HepG2 (cell line): ENCODE measurements around the gene LOXL4. TPM values are rescaled to one million over a fixed set of nuclear protein-coding genes. Genes with fewer than 3 reads are reported as not detected.

Experiments used
- ATAC-seq: fragments of 200-7000 bp; cut with Tn5 transposase; 3 replicates; pipeline ENCODE4 v1.9.1; 2020; ENCODE audit warnings: mild to moderate bottlenecking, moderate library complexity
- BruUV-seq: library from RNA; stranded (reverse); fragments of 400-500 nt; replicated peaks from 2 replicates; lab custom pipeline; 2021; lab: Mats Ljungman, UMichigan
- CTCF ChIA-PET: fragments of 300-600 bp; formaldehyde crosslinking; extraction: SDS; loops from one replicate; lab custom pipeline; 2021; ENCODE audit warnings: low total read pairs, inconsistent platforms, low intra/inter-chr PET ratio; lab: Yijun Ruan, JAX
- POLR2A ChIA-PET: fragments of 350-600 bp; sonication (Branson Sonifier 250); formaldehyde crosslinking; loops from one replicate; lab custom pipeline; 2020; ENCODE audit warnings: antibody characterized with exemption, inconsistent platforms; lab: Yijun Ruan, JAX
- DNase-seq: peaks from one replicate; pipeline ENCODE4 v3.0.0-alpha.2; 2015; ENCODE audit warnings: low spot score
- FAIRE-seq: peaks from 3 replicates; lab custom pipeline; 2011; peaks lifted over from hg19 to GRCh38; lab: Jason Lieb, UNC
- H2AFZ ChIP-seq: one replicate; pipeline ENCODE4 v1.6.1; 2011; ENCODE audit warnings: low read length, inconsistent platforms
- H3K27ac ChIP-seq: fragments of 300-600 bp; 3 replicates; pipeline ENCODE4 v1.8.0; 2011; ENCODE audit warnings: mixed run types, mild to moderate bottlenecking, mixed read lengths, low read length, inconsistent platforms; ENCODE audit not compliant: insufficient read depth; ENCODE audit errors: extremely low read length
- H3K27me3 ChIP-seq, 2 experiments: fragments of 200-600 bp in 1 of 2; 2 replicates in 1 of 2; 3 replicates in 1 of 2; pipeline versions ENCODE4 v1.6.0 to v1.8.0; 2011; ENCODE audit warnings: low read length in 2 of 2, mild to moderate bottlenecking in 2 of 2, moderate library complexity in 2 of 2, inconsistent platforms in 1 of 2; ENCODE audit not compliant: insufficient read depth in 2 of 2, control insufficient read depth in 1 of 2
- H3K36me3 ChIP-seq, 2 experiments: fragments of 200-600 bp in 1 of 2; replicated peaks in 1 of 2; 2 replicates in 1 of 2; 3 replicates in 1 of 2; pipeline versions ENCODE4 v1.5.1 to v1.8.0; 2011; ENCODE audit warnings: low read length in 2 of 2, inconsistent platforms in 1 of 2; ENCODE audit not compliant: insufficient read depth in 2 of 2, control insufficient read depth in 1 of 2
- H3K4me1 ChIP-seq: 2 replicates; pipeline ENCODE4 v1.5.1; 2012; ENCODE audit warnings: low read length, inconsistent platforms; ENCODE audit not compliant: insufficient read depth
- H3K4me2 ChIP-seq: 2 replicates; pipeline ENCODE4 v1.6.0; 2011; ENCODE audit warnings: low read depth, low read length, inconsistent platforms
- H3K4me3 ChIP-seq, 3 experiments: fragments of 200-600 bp in 1 of 3; sonication (generic), shearing (Covaris generic) in 1 of 3; replicated peaks in 1 of 3; 2 replicates each; pipeline ENCODE4 v1.5.1; 2011 to 2016; ENCODE audit warnings: low read length in 3 of 3, inconsistent platforms in 2 of 3, low read depth in 2 of 3, mild to moderate bottlenecking in 2 of 3, control low read depth in 1 of 3, mixed read lengths in 1 of 3; ENCODE audit not compliant: insufficient read depth in 1 of 3
- H3K79me2 ChIP-seq: one replicate; pipeline ENCODE4 v1.6.1; 2011; ENCODE audit warnings: low read length, inconsistent platforms; ENCODE audit not compliant: insufficient read depth
- H3K9ac ChIP-seq: 2 replicates; pipeline ENCODE4 v1.6.0; 2011; ENCODE audit warnings: mild to moderate bottlenecking, low read depth, low read length, inconsistent platforms; ENCODE audit not compliant: insufficient read depth
- H3K9me3 ChIP-seq: 2 replicates; pipeline ENCODE4 v1.5.1; 2012; ENCODE audit warnings: mild to moderate bottlenecking, low read length
- H4K20me1 ChIP-seq: 2 replicates; pipeline ENCODE4 v1.6.0; 2011; ENCODE audit warnings: inconsistent platforms, mild to moderate bottlenecking, low read length, moderate library complexity; ENCODE audit not compliant: insufficient read depth
- ARNT ChIP-seq: fragments of 450-650 bp; IDR thresholded peaks from 2 replicates; pipeline ENCODE4 v1.6.1; 2017
- ATF5 ChIP-seq: sonication (generic); formaldehyde crosslinking; IDR thresholded peaks from 2 replicates; pipeline ENCODE4 v1.4.0; 2020; ENCODE audit warnings: mild to moderate bottlenecking, low read depth, missing genetic modification reagents
- ATF7-NPFF ChIP-seq: sonication (generic); formaldehyde crosslinking; IDR thresholded peaks from 2 replicates; pipeline ENCODE4 v1.8.1; 2023; ENCODE audit warnings: mild to moderate bottlenecking, low read depth, missing genetic modification reagents, moderate library complexity
- CERS6 ChIP-seq: sonication (generic); formaldehyde crosslinking; IDR thresholded peaks from 2 replicates; pipeline ENCODE4 v1.5.0; 2020; ENCODE audit warnings: missing genetic modification reagents
- ELK4 ChIP-seq: sonication (generic); formaldehyde crosslinking; IDR thresholded peaks from 2 replicates; pipeline ENCODE4 v1.9.0; 2021; ENCODE audit warnings: missing genetic modification reagents, borderline replicate concordance
- FOXC1 ChIP-seq: sonication (generic); formaldehyde crosslinking; IDR thresholded peaks from 2 replicates; pipeline ENCODE4 v1.8.0; 2022; ENCODE audit warnings: mild to moderate bottlenecking, missing genetic modification reagents, borderline replicate concordance
- ISX ChIP-seq: sonication (generic); formaldehyde crosslinking; conservative IDR thresholded peaks from 2 replicates; pipeline ENCODE4 v1.5.0; 2020; ENCODE audit warnings: missing genetic modification reagents
- REXO4 ChIP-seq: sonication (generic); formaldehyde crosslinking; IDR thresholded peaks from 2 replicates; pipeline ENCODE4 v1.8.0; 2022; ENCODE audit warnings: missing genetic modification reagents, mild to moderate bottlenecking, borderline replicate concordance
- SP1 ChIP-seq, 2 experiments: fragments of 450-650 bp in 1 of 2; sonication (generic) in 1 of 2; formaldehyde crosslinking in 1 of 2; IDR thresholded peaks; 2 replicates each; pipeline versions ENCODE4 v1.4.0 to v1.6.1; 2016 to 2020; ENCODE audit warnings: missing genetic modification reagents in 1 of 2
- ZBTB7B ChIP-seq: sonication (generic); formaldehyde crosslinking; IDR thresholded peaks from 2 replicates; pipeline ENCODE4 v1.4.0; 2020; ENCODE audit warnings: missing genetic modification reagents
- ZNF10 ChIP-seq: sonication (generic); formaldehyde crosslinking; IDR thresholded peaks from 2 replicates; pipeline ENCODE4 v1.4.0; 2020; ENCODE audit warnings: mild to moderate bottlenecking, low read depth, missing genetic modification reagents, borderline replicate concordance
- ZNF263 ChIP-seq: sonication (generic); formaldehyde crosslinking; IDR thresholded peaks from 2 replicates; pipeline ENCODE4 v1.4.0; 2020; ENCODE audit warnings: missing genetic modification reagents
- ZNF512B ChIP-seq: sonication (generic); formaldehyde crosslinking; IDR thresholded peaks from 2 replicates; pipeline ENCODE4 v1.5.1; 2020; ENCODE audit warnings: missing genetic modification reagents, mild to moderate bottlenecking, borderline replicate concordance
- ZNF598 ChIP-seq: sonication (generic); formaldehyde crosslinking; IDR thresholded peaks from 2 replicates; pipeline ENCODE4 v1.5.1; 2020; ENCODE audit warnings: mild to moderate bottlenecking, missing genetic modification reagents, borderline replicate concordance
- ZNF629 ChIP-seq: sonication (generic); formaldehyde crosslinking; conservative IDR thresholded peaks from 2 replicates; pipeline ENCODE4 v1.5.0; 2020; ENCODE audit warnings: missing genetic modification reagents
- ZNF704 ChIP-seq: sonication (generic); formaldehyde crosslinking; IDR thresholded peaks from 2 replicates; pipeline ENCODE4 v1.8.1; 2023; ENCODE audit warnings: mild to moderate bottlenecking, inconsistent platforms, moderate library complexity, missing genetic modification reagents, borderline replicate concordance
- ZSCAN29 ChIP-seq: sonication (generic); formaldehyde crosslinking; conservative IDR thresholded peaks from 2 replicates; pipeline ENCODE4 v1.4.0; 2020; ENCODE audit warnings: mild to moderate bottlenecking, missing genetic modification reagents
- WGBS: methylation state at CpG from one replicate; pipeline ENCODE4 v1.1.6; 2017; ENCODE audit warnings: low lambda C conversion rate; 5-methylcytosine and 5-hydroxymethylcytosine counted together
- in situ Hi-C: cut with HindIII; loops from 2 replicates; pipeline ENCODE4 v1.10.0; 2017; ENCODE audit warnings: low pct_unique_long_range_greater_than_20kb; ENCODE audit not compliant: extremely low pct_ligation_motif_present
- intact Hi-C: fragments of 100-400 bp; cut with micrococcal nuclease; formaldehyde crosslinking; loops from one replicate; pipeline ENCODE4 v1.10.0; 2022; ENCODE audit not compliant: unreplicated experiment
- polyA plus RNA-seq, 8 experiments: library from polyadenylated mRNA; depleted of rRNA in 3 of 8; stranded (reverse) in 7 of 8; unstranded in 1 of 8; fragments of >200 nt; fragmentation: Illumina TruSeq in 4 of 8; extraction: Trizol in 4 of 8; gene quantifications; 2 replicates each; pipeline versions ENCODE4 v1.2.1 to v1.2.3, GENCODE V29; 2011 to 2016; ENCODE audit warnings: low read depth in 4 of 8, missing spikeins in 1 of 8, mixed read lengths in 1 of 8; ENCODE audit not compliant: insufficient read depth in 1 of 8
- total RNA-seq, 5 experiments: library from RNA; depleted of rRNA; stranded (reverse); fragments of >200 nt; fragmentation: Illumina TruSeq; extraction: Trizol; gene quantifications; 2 replicates each; pipeline ENCODE4 v1.2.3, GENCODE V29; 2016; ENCODE audit warnings: low read depth in 1 of 5

LOXL4 gene
- total and polyA plus RNA-seq, 2 of the 13 experiments (the other 11 are each of a cell fraction or from before 2014, with no cell fraction given), result 8.8 to 21.1 TPM

GRCh38 chr10:98257198-98257597 is 10.8 kb downstream of the LOXL4 start:
- 96% methylated on average over 4 of the region's 12 CpGs for WGBS
- ChIA-PET POLR2A (no interaction called here), CTCF (no interaction called here)
- in situ Hi-C loops, result no loop called here
- H2AFZ ChIP-seq, result no peak overlapping the region
- H3K9me3 ChIP-seq, result no peaks in the 10 kb centered on the region
- BruUV-seq, result no TSS peak
- no peak overlapping the region for H3K9ac ChIP-seq
- H3K27me3 ChIP-seq, result no peaks in the 10 kb centered on the region
- no peaks in the 10 kb centered on the region for H3K79me2 ChIP-seq
- no peak for FAIRE-seq
- H3K4me3 ChIP-seq, result no peak overlapping the region
- intact Hi-C loops, result no loop called here
- H3K27ac ChIP-seq, result no peak overlapping the region
- no peaks in the 10 kb centered on the region; a peak in 2 of 5 replicates for H3K36me3 ChIP-seq
- DNase-seq, result no peak
- no peak for ATAC-seq
- no peaks in the 10 kb centered on the region for H4K20me1 ChIP-seq
- peaks cover 14% of the 10 kb centered on the region for H3K4me1 ChIP-seq
- no peak overlapping the region for H3K4me2 ChIP-seq
- TF ChIP-seq ZNF512B (CRISPR knock-in tag) (no peak), ZBTB7B (CRISPR knock-in tag) (no peak), ISX (CRISPR knock-in tag) (no peak), ATF5 (CRISPR knock-in tag) (no peak), ZNF704 (no peak), ZNF629 (no peak), ARNT (no peak), ZNF263 (CRISPR knock-in tag) (no peak), CERS6 (no peak), FOXC1 (CRISPR knock-in tag) (no peak), REXO4 (CRISPR knock-in tag) (no peak), ATF7-NPFF (CRISPR knock-in tag) (no peak), ZNF10 (CRISPR knock-in tag) (no peak), ELK4 (CRISPR knock-in tag) (no peak), ZSCAN29 (CRISPR knock-in tag) (no peak), ZNF598 (no peak), SP1 (IDR thresholded peaks at IDR 0.05) (no peak), SP1 (CRISPR knock-in tag; IDR thresholded peaks at IDR 0.05) (no peak)
